NCI-H146 (cell line): ENCODE data around the gene SLIT3.

ENCODE experiments used
- DNase-seq: peaks from one replicate; lab custom pipeline; 2025; lab: John Stamatoyannopoulos, UW

Gene SLIT3

GRCh38 chr5:169029661-169030274, 271.2 kb downstream of the SLIT3 start:
- no peak for DNase-seq

- no peak for DNase-seq
These were observed 271.9 kb downstream of the SLIT3 start for GRCh38 chr5:169029037-169029436.

- DNase-seq, result no peak
These were observed 273.4 kb downstream of the SLIT3 start for GRCh38 chr5:169027501-169028061.

- no peak for DNase-seq
These were observed 275.4 kb downstream of the SLIT3 start for GRCh38 chr5:169025491-169025890.

GRCh38 chr5:169024421-169024820, 276.5 kb downstream of the SLIT3 start:
- DNase-seq, result no peak

- DNase-seq, result no peak
These were observed 278.2 kb downstream of the SLIT3 start for GRCh38 chr5:169022718-169023117.

- no peak for DNase-seq
These were observed 280.8 kb downstream of the SLIT3 start for GRCh38 chr5:169020102-169020501.

GRCh38 chr5:169018925-169019324, 282.0 kb downstream of the SLIT3 start:
- DNase-seq, result no peak

- DNase-seq, result no peak
These were observed 284.9 kb downstream of the SLIT3 start for GRCh38 chr5:169015991-169016390.

- DNase-seq, result no peak
These were observed 287.1 kb downstream of the SLIT3 start for GRCh38 chr5:169013846-169014245.

- no peak for DNase-seq
These were observed 287.7 kb downstream of the SLIT3 start for GRCh38 chr5:169013208-169013728.

- no peak for DNase-seq
These were observed 288.5 kb downstream of the SLIT3 start for GRCh38 chr5:169012450-169012849.

GRCh38 chr5:169011451-169011850, 289.5 kb downstream of the SLIT3 start:
- no peak for DNase-seq

GRCh38 chr5:169011009-169011408, 289.9 kb downstream of the SLIT3 start:
- no peak for DNase-seq

- DNase-seq, result no peak
These were observed 291.8 kb downstream of the SLIT3 start for GRCh38 chr5:169009123-169009522.

GRCh38 chr5:169006842-169007790, 293.8 kb downstream of the SLIT3 start:
- no peak for DNase-seq

- DNase-seq, result no peak
These were observed 296.4 kb downstream of the SLIT3 start for GRCh38 chr5:169004551-169004950.

- DNase-seq, result no peak
These were observed 297.0 kb downstream of the SLIT3 start for GRCh38 chr5:169003721-169004541.

GRCh38 chr5:169002953-169003555, 297.9 kb downstream of the SLIT3 start:
- no peak for DNase-seq

- no peak for DNase-seq
These were observed 299.5 kb downstream of the SLIT3 start for GRCh38 chr5:169001394-169001793.

- DNase-seq, result no peak
These were observed 305.9 kb downstream of the SLIT3 start for GRCh38 chr5:168995024-168995423.
